OCI-LY1 (cell line): ENCODE data around the gene PAWR.

Source experiments
- H2AFZ ChIP-seq: fragments of 200-600 bp; sonication (generic), shearing (Covaris generic); 2 replicates; pipeline ENCODE4 v1.6.0; 2014; ENCODE audit warnings: antibody characterized with exemption, mild to moderate bottlenecking, low read length
- H3F3A ChIP-seq: fragments of 200-600 bp; sonication (generic), shearing (Covaris generic); 2 replicates; pipeline ENCODE4 v1.6.0; 2014; ENCODE audit warnings: mild to moderate bottlenecking, antibody characterized with exemption, low read length, moderate library complexity; ENCODE audit not compliant: insufficient read depth
- H3K27ac ChIP-seq: fragments of 200-600 bp; sonication (generic); 2 replicates; pipeline ENCODE4 v1.5.1; 2014; ENCODE audit warnings: low read length, mixed run types, mild to moderate bottlenecking, low read depth; ENCODE audit not compliant: poor library complexity, severe bottlenecking
- H3K27me3 ChIP-seq: fragments of 200-600 bp; sonication (generic); 2 replicates; pipeline ENCODE4 v1.6.0; 2014; ENCODE audit warnings: antibody characterized with exemption, mild to moderate bottlenecking, low read length, moderate library complexity; ENCODE audit not compliant: insufficient read depth
- H3K36me3 ChIP-seq: fragments of 200-600 bp; sonication (generic); 2 replicates; pipeline ENCODE4 v1.6.1; 2014; ENCODE audit warnings: mild to moderate bottlenecking, antibody characterized with exemption, low read length, moderate library complexity, mixed read lengths; ENCODE audit not compliant: insufficient read depth
- H3K4me1 ChIP-seq: fragments of 200-600 bp; sonication (generic); 2 replicates; pipeline ENCODE4 v1.5.1; 2014; ENCODE audit warnings: mild to moderate bottlenecking, low read length, moderate library complexity; ENCODE audit not compliant: insufficient read depth, severe bottlenecking
- H3K4me2 ChIP-seq: fragments of 200-600 bp; sonication (generic), shearing (Covaris generic); 2 replicates; pipeline ENCODE4 v1.6.1; 2014; ENCODE audit warnings: low read length
- H3K4me3 ChIP-seq: fragments of 200-600 bp; sonication (generic); 2 replicates; pipeline ENCODE4 v1.5.1; 2014; ENCODE audit warnings: low read length, low read depth, mild to moderate bottlenecking, mixed read lengths; ENCODE audit not compliant: poor library complexity, severe bottlenecking
- H3K79me2 ChIP-seq: fragments of 200-600 bp; shearing (Covaris generic); 2 replicates; pipeline ENCODE4 v1.6.1; 2016; ENCODE audit warnings: mixed run types, low read length, mixed read lengths; ENCODE audit not compliant: insufficient read depth
- H3K9ac ChIP-seq: fragments of 200-600 bp; sonication (generic), shearing (Covaris generic); 2 replicates; pipeline ENCODE4 v1.6.1; 2014; ENCODE audit warnings: mild to moderate bottlenecking, low read length, mixed read lengths
- H3K9me2 ChIP-seq: fragments of 200-600 bp; sonication (generic), shearing (Covaris generic); 2 replicates; pipeline ENCODE4 v1.6.1; 2014; ENCODE audit warnings: low read depth, mild to moderate bottlenecking, low read length, mixed read lengths
- H3K9me3 ChIP-seq: fragments of 200-600 bp; shearing (Covaris generic); 2 replicates; pipeline ENCODE4 v1.6.1; 2014; ENCODE audit warnings: low read length, mixed read lengths
- H4K20me1 ChIP-seq: fragments of 200-600 bp; sonication (generic), shearing (Covaris generic); 2 replicates; pipeline ENCODE4 v1.6.0; 2016; ENCODE audit warnings: mild to moderate bottlenecking, low read length; ENCODE audit not compliant: insufficient read depth
- EZH2 ChIP-seq: fragments of 200-600 bp; sonication (generic), shearing (Covaris generic); IDR thresholded peaks from 2 replicates; pipeline ENCODE4 v1.8.0; 2017; ENCODE audit warnings: borderline replicate concordance, mixed run types, mild to moderate bottlenecking, antibody characterized with exemption, low read length, moderate library complexity, mixed read lengths
- TF ChIP-seq, protein P1 (sequence below): fragments of 200-600 bp; sonication (generic), shearing (Covaris generic); IDR thresholded peaks from 2 replicates; pipeline ENCODE4 v1.5.1; 2017; ENCODE audit warnings: mild to moderate bottlenecking, antibody characterized with exemption, low read length, moderate library complexity, mixed read lengths

Gene PAWR

DNA sequence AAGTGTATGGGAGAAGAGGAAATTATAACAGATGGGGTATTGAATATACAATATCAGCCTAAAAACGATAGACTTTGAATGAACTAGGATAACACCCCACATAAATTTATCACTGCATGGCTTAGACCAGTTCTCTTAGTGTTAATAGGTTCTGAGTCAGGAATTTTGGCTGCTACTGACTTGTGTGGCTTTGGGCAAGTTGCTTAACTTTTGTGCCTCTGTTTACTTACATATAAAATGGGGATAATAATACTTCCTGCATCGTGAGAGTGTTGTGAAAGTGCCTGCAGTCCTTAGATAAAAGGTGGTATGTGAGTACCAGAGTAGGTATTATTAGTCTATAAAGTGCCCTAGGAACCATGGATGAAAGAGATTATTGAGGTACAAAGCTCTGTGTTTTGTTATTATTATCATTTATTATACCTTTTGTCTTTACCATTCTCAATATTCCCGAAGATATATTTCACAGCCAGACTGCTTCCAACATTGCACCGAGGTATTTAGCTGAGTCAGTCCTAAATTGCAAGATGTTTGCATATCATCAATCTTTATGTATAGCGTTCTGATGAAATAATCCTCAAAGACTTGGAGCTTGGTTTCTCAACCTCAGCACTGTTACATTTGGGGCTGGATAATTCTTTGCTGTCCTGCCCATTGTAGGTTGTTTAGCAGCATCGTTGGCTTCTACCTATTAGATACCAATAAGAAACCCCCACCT is 2.3 kb upstream of the PAWR start:
- H3K27ac ChIP-seq: no peak overlapping the region

DNA sequence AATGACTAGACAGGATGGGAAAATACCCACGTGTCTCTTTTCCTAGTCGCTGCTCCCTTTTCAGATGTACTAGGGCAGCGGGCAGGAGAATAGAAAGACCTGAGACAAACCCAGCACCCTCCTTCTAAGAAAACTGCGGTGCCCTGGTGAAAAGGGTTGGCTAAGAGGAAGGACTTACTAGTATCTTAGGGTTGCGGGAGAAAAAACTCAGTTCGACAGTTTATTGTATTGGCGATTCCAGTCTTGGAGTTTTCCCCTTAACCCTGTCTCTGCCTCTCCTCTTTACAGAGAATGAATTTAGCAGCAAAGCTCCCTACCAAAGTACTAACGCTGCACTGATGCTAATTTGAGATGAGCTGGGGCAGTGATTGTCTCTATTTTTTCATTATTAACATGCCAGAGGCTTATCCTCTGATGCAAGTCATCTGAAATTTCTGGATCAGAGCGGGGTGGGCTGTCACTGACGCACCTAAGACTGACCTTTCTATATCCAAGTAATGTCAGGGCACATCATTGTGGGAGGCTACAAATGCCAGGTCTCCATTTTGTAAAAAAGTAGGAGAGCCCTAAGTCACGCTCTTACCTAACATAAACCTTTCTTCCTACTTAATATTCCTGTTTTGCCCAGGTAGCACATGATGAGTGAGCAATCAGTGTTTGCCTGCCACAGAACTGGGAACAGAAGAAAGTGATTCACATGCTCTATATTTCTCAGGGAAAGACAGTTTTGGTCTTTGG is 916 bp upstream of the PAWR start:
- H3K27me3 ChIP-seq: no peaks in the 10 kb centered on the region
- no peak overlapping the region for H3K27ac ChIP-seq
- H3K79me2 ChIP-seq: peaks cover 30% of the 10 kb centered on the region
- TF ChIP-seq, protein P1, sequence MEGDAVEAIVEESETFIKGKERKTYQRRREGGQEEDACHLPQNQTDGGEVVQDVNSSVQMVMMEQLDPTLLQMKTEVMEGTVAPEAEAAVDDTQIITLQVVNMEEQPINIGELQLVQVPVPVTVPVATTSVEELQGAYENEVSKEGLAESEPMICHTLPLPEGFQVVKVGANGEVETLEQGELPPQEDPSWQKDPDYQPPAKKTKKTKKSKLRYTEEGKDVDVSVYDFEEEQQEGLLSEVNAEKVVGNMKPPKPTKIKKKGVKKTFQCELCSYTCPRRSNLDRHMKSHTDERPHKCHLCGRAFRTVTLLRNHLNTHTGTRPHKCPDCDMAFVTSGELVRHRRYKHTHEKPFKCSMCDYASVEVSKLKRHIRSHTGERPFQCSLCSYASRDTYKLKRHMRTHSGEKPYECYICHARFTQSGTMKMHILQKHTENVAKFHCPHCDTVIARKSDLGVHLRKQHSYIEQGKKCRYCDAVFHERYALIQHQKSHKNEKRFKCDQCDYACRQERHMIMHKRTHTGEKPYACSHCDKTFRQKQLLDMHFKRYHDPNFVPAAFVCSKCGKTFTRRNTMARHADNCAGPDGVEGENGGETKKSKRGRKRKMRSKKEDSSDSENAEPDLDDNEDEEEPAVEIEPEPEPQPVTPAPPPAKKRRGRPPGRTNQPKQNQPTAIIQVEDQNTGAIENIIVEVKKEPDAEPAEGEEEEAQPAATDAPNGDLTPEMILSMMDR: no peak
- TF ChIP-seq EZH2: no peak
- H3K4me1 ChIP-seq: peaks cover 19% of the 10 kb centered on the region
- peak overlapping the region; percentile 72 for H3K4me2 ChIP-seq
- H3K9me2 ChIP-seq: no peaks in the 10 kb centered on the region
- H2AFZ ChIP-seq: peak overlapping the region; percentile 23; the same call in 1 of the 2 replicates
- no peaks in the 10 kb centered on the region for H3F3A ChIP-seq
- H3K36me3 ChIP-seq: no peaks in the 10 kb centered on the region
- peak overlapping the region; percentile 55 for H3K9ac ChIP-seq
- peak overlapping the region; percentile 79 for H3K4me3 ChIP-seq
- H3K9me3 ChIP-seq: no peaks in the 10 kb centered on the region
- H4K20me1 ChIP-seq: no peaks in the 10 kb centered on the region

More for the DNA sequence above, 2.3 kb upstream of the PAWR start:
- Histone ChIP-seq H3K4me3 (no peak overlapping the region), H3K9me2 (no peaks in the 10 kb centered on the region), H3K4me1 (peaks cover 6% of the 10 kb centered on the region), H3K9ac (no peak overlapping the region), H3K79me2 (peaks cover 16% of the 10 kb centered on the region), H4K20me1 (no peaks in the 10 kb centered on the region), H3K9me3 (no peaks in the 10 kb centered on the region), H3K4me2 (no peak overlapping the region), H3K27me3 (no peaks in the 10 kb centered on the region), H2AFZ (no peak overlapping the region), H3K36me3 (no peaks in the 10 kb centered on the region), H3F3A (no peaks in the 10 kb centered on the region)
- no peak for TF ChIP-seq EZH2
- TF ChIP-seq, protein P1: no peak

DNA sequence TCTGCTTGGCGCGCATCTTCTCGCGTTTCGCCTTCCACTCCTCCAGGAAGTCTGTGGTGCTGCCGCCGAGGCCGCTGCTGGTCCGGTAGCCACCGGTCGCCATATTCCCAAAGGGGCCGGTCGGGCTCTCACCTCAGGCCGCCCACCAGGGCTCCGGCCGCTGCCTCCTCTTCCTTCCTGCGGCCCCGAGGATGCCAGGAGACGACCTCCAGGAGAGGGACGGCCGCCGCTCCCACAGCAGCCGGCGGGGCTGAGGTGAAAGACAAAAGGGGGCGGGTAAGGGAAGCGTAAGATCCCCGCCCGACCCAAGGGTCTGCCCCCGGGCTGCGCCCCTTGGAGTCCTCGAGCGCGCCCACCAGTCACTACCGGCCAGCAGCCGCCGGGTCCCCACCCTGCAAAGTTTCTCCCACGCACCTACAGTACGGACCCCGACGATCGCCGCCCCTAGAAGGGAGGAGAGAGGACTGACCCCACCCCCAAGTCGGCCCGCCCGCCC is 574 bp downstream of the PAWR start:
- Histone ChIP-seq H3K27ac (peak overlapping the region; percentile 84), H3K9me2 (no peaks in the 10 kb centered on the region), H3K9ac (peak overlapping the region; percentile 79), H3K36me3 (no peaks in the 10 kb centered on the region), H3K4me1 (peaks cover 33% of the 10 kb centered on the region), H3K4me3 (peak overlapping the region; percentile 79), H3K27me3 (no peaks in the 10 kb centered on the region), H3F3A (no peaks in the 10 kb centered on the region), H4K20me1 (no peaks in the 10 kb centered on the region), H3K9me3 (no peaks in the 10 kb centered on the region), H3K4me2 (peak overlapping the region; percentile 70), H2AFZ (no peak overlapping the region), H3K79me2 (peaks cover 45% of the 10 kb centered on the region)
- no peak for TF ChIP-seq EZH2
- TF ChIP-seq, protein P1: no peak
